ENCODE measurements around the gene DLG5.

Gene DLG5

GRCh38 chr10:77911535-77912123 is 14.9 kb downstream of the DLG5 start:
- no peak for DNase-seq

- DNase-seq: no peak
These were observed 15.9 kb downstream of the DLG5 start for GRCh38 chr10:77910524-77911145.

GRCh38 chr10:77909749-77910375 is 16.7 kb downstream of the DLG5 start:
- DNase-seq: no peak

- no peak for DNase-seq
These were observed 17.4 kb downstream of the DLG5 start for GRCh38 chr10:77909021-77909748.

GRCh38 chr10:77907900-77908717 is 18.4 kb downstream of the DLG5 start:
- DNase-seq: no peak

GRCh38 chr10:77907462-77907861 is 19.1 kb downstream of the DLG5 start:
- no peak for DNase-seq

- no peak for DNase-seq
These were observed 19.6 kb downstream of the DLG5 start for GRCh38 chr10:77906951-77907421.

GRCh38 chr10:77905781-77906180 is 20.8 kb downstream of the DLG5 start:
- no peak for DNase-seq

- no peak for DNase-seq
These were observed 21.3 kb downstream of the DLG5 start for GRCh38 chr10:77905086-77905748.

GRCh38 chr10:77904100-77904840 is 22.3 kb downstream of the DLG5 start:
- no peak for DNase-seq

GRCh38 chr10:77902159-77902558 is 24.4 kb downstream of the DLG5 start:
- DNase-seq: no peak

GRCh38 chr10:77901743-77902142 is 24.8 kb downstream of the DLG5 start:
- no peak for DNase-seq

GRCh38 chr10:77899690-77900089 is 26.9 kb downstream of the DLG5 start:
- DNase-seq: no peak

- no peak for DNase-seq
These were observed 27.5 kb downstream of the DLG5 start for GRCh38 chr10:77899080-77899477.

- DNase-seq: no peak
These were observed 28.1 kb downstream of the DLG5 start for GRCh38 chr10:77898323-77899079.

GRCh38 chr10:77896058-77896457 is 30.5 kb downstream of the DLG5 start:
- no peak for DNase-seq

- no peak for DNase-seq
These were observed 32.5 kb downstream of the DLG5 start for GRCh38 chr10:77894058-77894457.

- DNase-seq: no peak
These were observed 33.2 kb downstream of the DLG5 start for GRCh38 chr10:77893386-77893785.

- no peak for DNase-seq
These were observed 33.8 kb downstream of the DLG5 start for GRCh38 chr10:77892761-77893160.

- DNase-seq: no peak
These were observed 34.4 kb downstream of the DLG5 start for GRCh38 chr10:77892021-77892739.

Measured in CD4-positive, alpha-beta T cell treated with Interleukin-4 for 4 hours (primary cell).